Endothelial cell of hepatic sinusoid (primary cell): ENCODE results near the gene CAPZA3.
"Not testable (repeated sequence)": the region's sequence is repeated elsewhere in the genome, so short reads cannot be mapped to it uniquely, and the experiment has no call there.

ENCODE experiments used
- in situ Hi-C: cut with HindIII; loops from 2 replicates; pipeline ENCODE4 v1.10.0; 2017; ENCODE audit warnings: low sequenced_read_pairs

Gene CAPZA3

DNA sequence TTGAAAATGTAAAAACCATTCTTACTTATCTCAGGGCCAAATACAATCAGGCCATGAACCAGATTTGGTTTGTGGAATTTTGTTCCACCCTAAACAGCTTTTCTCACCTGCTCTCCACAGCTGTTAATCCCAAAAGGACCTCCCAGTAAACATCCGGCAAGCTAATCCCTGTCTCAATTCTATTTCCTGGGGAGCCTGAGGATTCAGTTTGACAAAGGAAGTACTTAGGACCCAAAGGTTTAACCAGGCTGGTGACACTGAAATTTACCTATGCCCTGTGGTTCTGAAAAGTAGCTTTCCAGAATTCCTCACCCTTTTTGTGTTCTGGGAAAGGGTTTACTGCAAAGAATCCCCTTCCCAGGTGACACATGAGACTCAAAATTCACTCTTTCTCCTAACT, 15.0 kb downstream of the CAPZA3 start:
- in situ Hi-C loops, result no loop called here

DNA sequence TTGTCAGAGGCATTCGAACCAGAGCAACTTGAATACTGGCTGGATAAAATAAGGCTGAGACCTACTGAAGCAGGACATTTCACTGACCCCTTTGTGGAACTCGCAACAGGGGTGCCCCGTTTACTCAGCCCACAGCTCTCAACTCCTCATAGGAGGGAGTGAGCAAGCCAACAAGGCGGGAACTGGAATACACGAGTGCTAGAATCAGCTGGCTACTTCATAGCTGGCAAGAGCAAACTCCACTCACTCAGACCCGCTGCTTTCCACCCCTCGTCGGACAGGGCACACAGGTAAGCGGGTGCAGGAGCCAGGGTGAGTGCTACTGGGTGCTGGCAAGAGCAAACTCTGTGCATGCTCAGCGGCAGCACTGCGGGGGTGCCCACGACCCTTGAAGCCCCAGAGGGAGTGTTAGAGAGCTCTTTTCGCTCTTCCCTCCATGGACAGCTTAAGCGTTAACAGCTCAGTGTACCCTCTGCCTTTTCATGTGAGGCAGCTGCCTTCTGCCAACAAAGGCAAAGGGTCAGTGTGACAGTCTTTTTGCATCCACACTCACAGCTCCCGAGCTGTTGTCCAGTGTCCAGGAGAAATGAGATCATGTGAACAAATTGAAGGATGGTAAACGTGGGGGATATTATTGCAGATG, 15.7 kb downstream of the CAPZA3 start:
- in situ Hi-C loops, result no loop called here

DNA sequence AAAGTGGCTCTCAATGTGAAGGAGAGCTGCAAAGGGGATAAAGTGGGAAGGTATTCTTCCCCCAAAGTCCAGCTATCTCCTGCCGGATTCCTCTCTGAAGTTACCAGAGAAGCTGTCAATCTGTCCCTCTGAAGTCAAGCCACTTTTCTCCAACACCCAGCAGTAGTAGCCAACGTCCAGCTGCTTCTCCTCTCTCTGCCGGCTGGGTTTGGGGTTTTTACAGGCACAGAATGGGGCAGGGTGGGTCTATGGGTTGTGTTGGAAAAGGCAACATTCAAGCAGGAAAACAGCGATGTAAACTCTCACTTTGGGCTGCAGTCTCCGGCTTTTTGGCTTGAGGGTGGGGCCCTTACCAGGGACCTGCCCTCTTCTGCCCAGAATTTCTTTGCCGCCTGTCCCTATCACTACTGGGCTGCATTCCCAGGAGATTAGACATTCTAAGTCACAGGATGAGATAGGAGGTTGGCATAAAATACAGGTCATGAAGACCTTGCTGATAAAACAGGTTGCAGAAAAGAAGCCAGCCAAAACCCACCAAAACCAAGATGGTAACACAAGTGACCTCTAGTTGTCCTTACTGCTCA, 16.3 kb downstream of the CAPZA3 start:
- in situ Hi-C loops, result no loop called here

DNA sequence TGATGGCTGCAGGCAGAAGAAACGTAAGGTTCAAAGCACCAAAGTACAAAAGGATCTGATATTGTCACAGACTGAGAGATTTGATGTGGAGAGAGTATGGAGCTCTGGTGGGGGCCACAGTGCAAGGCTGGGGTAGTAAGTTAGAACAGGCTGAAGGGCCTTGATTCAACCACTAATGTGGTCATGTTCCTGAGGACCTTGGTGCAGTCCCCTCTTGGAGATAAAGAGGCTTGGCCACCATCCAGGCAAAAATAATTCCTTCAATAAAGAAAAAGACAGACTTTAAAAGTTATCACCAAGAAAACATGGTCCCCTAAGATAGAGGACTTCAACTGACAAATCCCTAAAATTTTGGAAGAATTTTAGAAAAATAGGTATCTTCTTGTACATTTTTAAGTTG, 17.4 kb downstream of the CAPZA3 start:
- in situ Hi-C loops, result no loop called here

DNA sequence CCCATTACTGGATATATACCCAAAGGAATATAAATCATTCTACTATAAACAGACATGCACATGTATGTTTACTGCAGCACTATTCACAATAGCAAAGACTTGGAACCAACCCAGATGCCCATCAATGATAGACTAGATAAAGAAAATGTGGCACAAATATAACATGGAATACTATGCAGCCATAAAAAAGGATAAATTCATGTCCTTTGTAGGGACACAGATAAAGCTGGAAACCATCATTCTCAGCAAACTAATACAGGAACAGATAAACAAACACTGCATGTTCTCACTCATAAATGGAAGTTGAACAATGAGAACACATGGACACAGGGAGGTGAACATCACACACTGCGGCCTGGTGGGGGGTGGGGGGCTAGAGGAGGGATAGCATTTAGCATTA, 28.6 kb downstream of the CAPZA3 start:
- in situ Hi-C loops, result not testable (repeated sequence)

DNA sequence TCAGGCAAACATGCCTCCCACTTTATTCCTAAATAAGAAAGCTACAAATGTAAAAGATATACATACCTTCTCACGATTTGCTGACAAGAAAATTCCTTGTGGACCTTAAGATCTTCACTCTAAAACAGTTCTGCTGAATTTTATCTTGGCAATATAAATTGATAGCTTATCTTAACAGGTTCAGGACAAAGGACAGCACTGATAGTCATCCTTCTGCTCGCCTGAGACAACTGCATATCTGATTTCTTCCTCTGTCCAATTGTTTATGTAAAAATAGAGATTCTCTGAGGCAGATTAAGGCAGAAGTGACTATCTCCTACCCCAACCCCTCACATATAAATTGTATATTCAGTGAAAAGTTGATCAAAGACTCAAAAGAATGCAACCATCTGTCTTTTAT, 44.9 kb downstream of the CAPZA3 start:
- in situ Hi-C loops, result no loop called here

DNA sequence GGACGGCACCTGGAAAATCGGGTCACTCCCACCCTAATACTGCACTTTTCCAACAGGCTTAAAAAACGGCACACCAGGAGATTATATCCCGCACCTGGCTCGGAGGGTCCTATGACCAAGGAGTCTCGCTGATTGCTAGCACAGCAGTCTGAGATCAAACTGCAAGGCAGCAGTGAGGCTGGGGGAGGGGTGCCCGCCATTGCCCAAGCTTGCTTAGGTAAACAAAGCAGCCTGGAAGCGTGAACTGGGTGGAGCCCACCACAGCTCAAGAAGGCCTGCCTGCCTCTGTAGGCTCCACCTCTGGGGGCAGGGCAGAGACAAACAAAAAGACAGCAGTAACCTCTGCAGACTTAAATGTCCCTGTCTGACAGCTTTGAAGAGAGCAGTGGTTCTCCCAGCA, 47.5 kb downstream of the CAPZA3 start:
- in situ Hi-C loops, result not testable (repeated sequence)
